Glomerular visceral epithelial cell (primary cell): ENCODE measurements around the gene MEGF6.

Experiments
- DNase-seq: peaks from one replicate; pipeline ENCODE4 v3.0.0-alpha.2; 2016; ENCODE audit errors: extremely low spot score

MEGF6 gene

GRCh38 chr1:3611170-3612019 is at the start of gene MEGF6:
MEGF6 (minus strand) TSS chr1:3611508; CDS start chr1:3611268, 240 bp downstream.
- no peak for DNase-seq

- no peak for DNase-seq
Observed at GRCh38 chr1:3660704-3661103, 49.4 kb upstream of the MEGF6 start.

- no peak for DNase-seq
Observed at GRCh38 chr1:3659093-3659492, 47.8 kb upstream of the MEGF6 start.

- no peak for DNase-seq
Observed at GRCh38 chr1:3658231-3658615, 46.9 kb upstream of the MEGF6 start.

GRCh38 chr1:3657578-3658230 is 46.4 kb upstream of the MEGF6 start:
- DNase-seq = no peak

GRCh38 chr1:3657096-3657475 is 45.8 kb upstream of the MEGF6 start:
- no peak for DNase-seq

- DNase-seq = no peak
Observed at GRCh38 chr1:3656450-3657095, 45.3 kb upstream of the MEGF6 start.

GRCh38 chr1:3654549-3655281 is 43.4 kb upstream of the MEGF6 start:
- DNase-seq = no peak

GRCh38 chr1:3653286-3653618 is 41.9 kb upstream of the MEGF6 start:
- no peak for DNase-seq

GRCh38 chr1:3652548-3653285 is 41.4 kb upstream of the MEGF6 start:
- no peak for DNase-seq

GRCh38 chr1:3651930-3652547 is 40.7 kb upstream of the MEGF6 start, which contains the start of gene TP73:
TP73 (plus strand) TSS chr1:3652516; CDS start chr1:3682366, 29,850 bp downstream.
- DNase-seq = peak; percentile 40

- no peak for DNase-seq
Observed at GRCh38 chr1:3651026-3651929, 40.0 kb upstream of the MEGF6 start.

GRCh38 chr1:3650248-3651025 is 39.1 kb upstream of the MEGF6 start:
- no peak for DNase-seq

- DNase-seq = peak; percentile 90
Observed at GRCh38 chr1:3649342-3650247, 38.3 kb upstream of the MEGF6 start, which contains the start of gene WRAP73. WRAP73 (minus strand) TSS chr1:3650103; CDS start chr1:3649999, 104 bp downstream.

- no peak for DNase-seq
Observed at GRCh38 chr1:3646596-3646995, 35.3 kb upstream of the MEGF6 start.

GRCh38 chr1:3645666-3646355 is 34.5 kb upstream of the MEGF6 start:
- no peak for DNase-seq

- no peak for DNase-seq
Observed at GRCh38 chr1:3645247-3645646, 33.9 kb upstream of the MEGF6 start.
